ENCODE results near the gene XXYLT1. TPM values are rescaled to one million over a fixed set of nuclear protein-coding genes. Genes with fewer than 3 reads are reported as not detected.
A peak's percentile ranks its signal among the peaks of the same experiment; 100 is the strongest.

XXYLT1 gene
- total and polyA plus RNA-seq, 10 of the 15 experiments (the other 5 are each of a cell fraction or from before 2014, with no cell fraction given): 1.2 to 14.2 (median 9.3) TPM

GRCh38 chr3:195095035-195095703 is 175.8 kb downstream of the XXYLT1 start (continued):
- peak; percentile 84 for TF ChIP-seq CREB1 (IDR thresholded peaks at IDR 0.05; ENCODE audit: low read depth)
- TF ChIP-seq USF1 (IDR thresholded peaks at IDR 0.05; ENCODE audit: borderline replicate concordance, extremely low read length, insufficient read depth, low read depth, low read length): no peak
- TF ChIP-seq CBFB (IDR thresholded peaks at IDR 0.05; ENCODE audit: low read depth): peak; percentile 69; the same call in 1 of the 2 replicates
- TF ChIP-seq CUX1 (IDR thresholded peaks at IDR 0.05; ENCODE audit: insufficient replicate concordance, low read depth, low read length): no peak
- TF ChIP-seq TAF1 (IDR thresholded peaks at IDR 0.05; ENCODE audit: borderline replicate concordance, low read depth, low read length): 0 out of 2 replicates have a peak, but pooled peaks have one; percentile 14
- no peak for TF ChIP-seq NFYB (IDR thresholded peaks at IDR 0.05; ENCODE audit: insufficient read depth, low read depth, low read length)
- no peak for TF ChIP-seq KLF5 (IDR thresholded peaks at IDR 0.05; ENCODE audit: partially characterized antibody)
- no peak for TF ChIP-seq SMARCA5 (IDR thresholded peaks at IDR 0.05)
- no peak for TF ChIP-seq SMC3 (IDR thresholded peaks at IDR 0.05; ENCODE audit: borderline replicate concordance, low read length)
